ENCODE measurements around the gene CNPY1. TPM values are rescaled to one million over a fixed set of nuclear protein-coding genes. Genes with fewer than 3 reads are reported as not detected.

The CNPY1 gene
- total and polyA plus RNA-seq, 2 of the 8 experiments (the other 6 are each of a cell fraction or from before 2014, with no cell fraction given) = not detected

DNA sequence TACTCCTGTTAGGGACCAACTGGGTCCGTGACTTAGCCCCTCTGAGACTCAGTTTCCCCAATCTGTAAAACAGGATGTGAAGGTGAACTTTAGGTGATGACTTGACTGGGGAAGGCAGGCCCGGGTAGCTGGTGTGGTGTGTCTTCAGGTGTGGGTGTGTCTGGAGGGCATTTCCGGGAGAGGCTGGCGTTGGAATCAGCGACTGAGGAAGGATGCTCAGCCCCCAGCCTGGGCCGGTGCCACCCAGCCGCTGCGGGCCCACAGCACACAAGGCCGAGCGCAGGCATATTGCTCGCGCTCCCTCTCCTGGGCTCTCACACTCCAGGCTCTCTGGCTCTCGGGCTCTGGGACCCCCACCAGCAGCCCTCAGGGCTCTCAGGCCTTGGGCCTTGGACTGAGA, 31.7 kb upstream of the CNPY1 start:
- Histone ChIP-seq H4K20me1 (replicated peaks in 1 of 2; ENCODE audit: control insufficient read depth in 1 of 2, insufficient read depth in 2 of 2, low read length in 2 of 2) (no peaks in the 10 kb centered on the region), H3K56ac (replicated peaks; ENCODE audit: insufficient read length, low read depth, low read length) (no peak overlapping the region), H3K36me3 (ENCODE audit: control insufficient read depth in 2 of 4, insufficient read depth in 4 of 4, low read length in 3 of 4) (no peaks in the 10 kb centered on the region), H3K79me2 (ENCODE audit: control insufficient read depth in 1 of 2, insufficient read depth in 2 of 2, low read length in 2 of 2) (no peaks in the 10 kb centered on the region), H4K8ac (ENCODE audit: extremely low read depth, insufficient read depth, low read length) (no peak overlapping the region), H3K4ac (replicated peaks; ENCODE audit: insufficient read length, low read depth, low read length) (no peak overlapping the region), H3K79me1 (ENCODE audit: low read depth, low read length) (no peaks in the 10 kb centered on the region), H3K18ac (ENCODE audit: extremely low read depth, low read length) (no peak overlapping the region), H2AK5ac (ENCODE audit: low read depth, low read length) (no peak overlapping the region), H2AFZ (ENCODE audit: low read length) (no peak overlapping the region), H3K27me3 (replicated peaks in 1 of 4; ENCODE audit: control insufficient read depth in 3 of 4, extremely low read depth in 1 of 4, insufficient read depth in 3 of 4, low read length in 3 of 4) (no peaks in the 10 kb centered on the region), H4K91ac (replicated peaks; ENCODE audit: insufficient read length, low read length) (no peak overlapping the region), H3K9me3 (ENCODE audit: insufficient read depth in 2 of 2, low read depth in 1 of 2, low read length in 1 of 2) (no peaks in the 10 kb centered on the region), H2BK120ac (replicated peaks; ENCODE audit: low read depth, low read length) (no peak overlapping the region), H3K23ac (ENCODE audit: insufficient read length) (no peak overlapping the region), H3K4me1 (replicated peaks in 1 of 4; ENCODE audit: control insufficient read depth in 3 of 4, insufficient read depth in 4 of 4, low read length in 3 of 4) (peaks cover 0 to 3% (median 1%) of the 10 kb centered on the region in 4 experiments; a peak in 2 of 7 replicates), H3K14ac (ENCODE audit: insufficient read length) (no peak overlapping the region), H2BK15ac (ENCODE audit: low read length) (no peak overlapping the region), H3K27ac (ENCODE audit: low read depth, low read length) (no peak overlapping the region), H2BK20ac (ENCODE audit: low read length) (no peak overlapping the region), H4K5ac (ENCODE audit: insufficient read length, low read depth, low read length) (no peak overlapping the region), H3K4me3 (ENCODE audit: extremely low read depth in 1 of 4, insufficient read depth in 2 of 4, low read depth in 3 of 4, low read length in 4 of 4) (no peak overlapping the region), H3K4me2 (ENCODE audit: insufficient read depth in 1 of 2, low read depth in 2 of 2, low read length in 2 of 2) (no peak overlapping the region), H3K23me2 (ENCODE audit: low read depth, low read length) (no peaks in the 10 kb centered on the region), H2BK5ac (ENCODE audit: low read depth, low read length) (no peak overlapping the region), H2BK12ac (ENCODE audit: low read depth, low read length) (no peak overlapping the region), H3K9ac (replicated peaks in 1 of 4; ENCODE audit: extremely low read depth in 1 of 4, low read depth in 3 of 4, low read length in 3 of 4) (no peak overlapping the region)
- TF ChIP-seq SIN3A (conservative IDR thresholded peaks at IDR 0.05 in 1 of 2, IDR thresholded peaks at IDR 0.05 in 1 of 2; ENCODE audit: low read depth in 1 of 2, low read length in 2 of 2) = no peak
- TF ChIP-seq RBBP5 (IDR thresholded peaks at IDR 0.05; ENCODE audit: borderline replicate concordance, low read depth, low read length) = no peak
- no peak for FAIRE-seq
- POLR2A ChIA-PET (ENCODE audit: partially characterized antibody) = no interaction called here
- no peak for DNase-seq (ENCODE audit: low read depth in 1 of 2, low spot score in 2 of 2)
- WGBS, 2 experiments (ENCODE audit: extremely low coverage in 1 of 2, insufficient coverage in 1 of 2, insufficient read length in 1 of 2, insufficient replicate concordance in 2 of 2, low coverage in 1 of 2, low lambda C conversion rate in 2 of 2, missing lambda C conversion rate in 1 of 2) = 94% methylated on average over 13 of the region's 13 CpGs; no CpG with 5 or more reads in 1 of the 2 experiments
- CTCF ChIA-PET (ENCODE audit: partially characterized antibody) = interaction anchor here (0.6 kb wide), 1 partner anchor 149 kb away, joined by 3 read pairs; no protein-coding TSS in a partner anchor

Data from H1 (cell line).